HT1080 (cell line): ENCODE data around the gene RTF2. TPM values are rescaled to one million over a fixed set of nuclear protein-coding genes. Genes with fewer than 3 reads are reported as not detected.

ENCODE experiments used
- DNase-seq: peaks from one replicate; pipeline ENCODE4 v3.0.0-alpha.2; 2015; ENCODE audit warnings: low read depth
- polyA plus RNA-seq, 2 experiments: library from polyadenylated mRNA; depleted of rRNA; stranded (reverse); fragments of >200 nt; gene quantifications; 2 replicates each; pipeline ENCODE4 v1.2.3, GENCODE V29; 2015
- total RNA-seq: library from RNA; depleted of rRNA; stranded (reverse); fragments of >200 nt; shearing (Covaris generic); gene quantifications from 2 replicates; pipeline ENCODE4 v1.2.3, GENCODE V29; 2014; rRNA removed

RTF2 gene, protein sequence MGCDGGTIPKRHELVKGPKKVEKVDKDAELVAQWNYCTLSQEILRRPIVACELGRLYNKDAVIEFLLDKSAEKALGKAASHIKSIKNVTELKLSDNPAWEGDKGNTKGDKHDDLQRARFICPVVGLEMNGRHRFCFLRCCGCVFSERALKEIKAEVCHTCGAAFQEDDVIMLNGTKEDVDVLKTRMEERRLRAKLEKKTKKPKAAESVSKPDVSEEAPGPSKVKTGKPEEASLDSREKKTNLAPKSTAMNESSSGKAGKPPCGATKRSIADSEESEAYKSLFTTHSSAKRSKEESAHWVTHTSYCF
- 76.0 and 97.3 TPM in 2 replicates for total RNA-seq
- polyA plus RNA-seq (2015; cell fraction: cytosol; rRNA removed) = 72.6 and 79.4 TPM in 2 replicates
- 70.0 and 82.6 TPM in 2 replicates for polyA plus RNA-seq (2015; cell fraction: nucleus; rRNA removed)

DNA sequence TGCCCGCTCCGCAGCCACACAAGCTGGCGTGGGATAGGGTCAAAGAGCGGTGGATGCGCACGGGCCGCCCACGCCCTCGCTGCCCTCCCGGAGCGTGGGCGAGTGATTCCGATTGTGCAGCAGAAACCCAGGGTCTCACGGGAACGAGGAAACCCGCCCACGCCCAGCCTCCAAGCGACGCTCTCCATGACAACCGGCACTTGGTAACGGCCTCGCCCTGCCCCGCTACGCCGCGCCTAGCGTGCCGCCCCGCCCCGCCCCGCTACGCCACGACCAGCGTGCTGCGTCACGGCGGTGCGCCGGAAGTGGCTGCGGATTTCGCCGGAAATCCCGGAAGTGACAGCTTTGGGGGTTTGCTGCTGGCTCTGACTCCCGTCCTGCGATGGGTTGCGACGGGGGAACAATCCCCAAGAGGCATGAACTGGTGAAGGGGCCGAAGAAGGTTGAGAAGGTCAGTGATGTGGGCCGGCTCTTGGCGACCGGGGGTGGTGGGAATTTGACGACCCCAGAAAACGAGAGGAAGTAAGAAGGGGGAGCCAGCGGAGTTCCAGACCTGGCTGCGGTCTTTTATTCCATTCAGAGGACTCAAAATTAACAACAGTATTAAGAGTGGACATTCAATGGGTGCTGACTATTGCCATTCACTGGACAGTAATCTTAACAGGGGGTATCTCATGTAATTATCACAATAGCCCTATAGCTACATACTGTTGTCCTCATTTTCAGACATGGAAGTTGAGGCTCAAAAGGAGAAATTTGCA lies at the start of gene RTF2:
RTF2 (plus strand) TSS at position 312 of the 761 bp plus-strand sequence; CDS start at position 383, 71 bp downstream.
- peak; percentile 87 for DNase-seq

DNA sequence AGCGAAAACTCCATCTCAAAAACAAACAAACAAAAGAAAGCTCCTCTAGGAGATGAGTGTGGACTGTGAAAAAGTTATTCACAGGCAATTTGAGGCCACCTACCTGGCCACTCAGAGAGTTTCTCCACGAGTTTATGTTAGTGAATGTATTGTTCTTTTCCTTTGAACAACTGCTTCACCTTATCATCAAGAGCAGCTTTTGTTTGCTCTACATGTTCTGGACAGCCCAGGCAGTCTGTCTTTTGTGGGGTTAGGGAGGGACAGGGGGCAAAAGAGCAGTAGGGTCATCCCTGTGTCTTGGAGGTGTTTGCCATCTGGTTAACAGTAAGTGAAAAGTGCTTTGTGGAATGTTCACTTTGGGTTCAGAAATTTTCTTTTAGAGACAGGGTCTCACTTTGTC lies 48.4 kb upstream of the RTF2 start:
- DNase-seq = no peak

DNA sequence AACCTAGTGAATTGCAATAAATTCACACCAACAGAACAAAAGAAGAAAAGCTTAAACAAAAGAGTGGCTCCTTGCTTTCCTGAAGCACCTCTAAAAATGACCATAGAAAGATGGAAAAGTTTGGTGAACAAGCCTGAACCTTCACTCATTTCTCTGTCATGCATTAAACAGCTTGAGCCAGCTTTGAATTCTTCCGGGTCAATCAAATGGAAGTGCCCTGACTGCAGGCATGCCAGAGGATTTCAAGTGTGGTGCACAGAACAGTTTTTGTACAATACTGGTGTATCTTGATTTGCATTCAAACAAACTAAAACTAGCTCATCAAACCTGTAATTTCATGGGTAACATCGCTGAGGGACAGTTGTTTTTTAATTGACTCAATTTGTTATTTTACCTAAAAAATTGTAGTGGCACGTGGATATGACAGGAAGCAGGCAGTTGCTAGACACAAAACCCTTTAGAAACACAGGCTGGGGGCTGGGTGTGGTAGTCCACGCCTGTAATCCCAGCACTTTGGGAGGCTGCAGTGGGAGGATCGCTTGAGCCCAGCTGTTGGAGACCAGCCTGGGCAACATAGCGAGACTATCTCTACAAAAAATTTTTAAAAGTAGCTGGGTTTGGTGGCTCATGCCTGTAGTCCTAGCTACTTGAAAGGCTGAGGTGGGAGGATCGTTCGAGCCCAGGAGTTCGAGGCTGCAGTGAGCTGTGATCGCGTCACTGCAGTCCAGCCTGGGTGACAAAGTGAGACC lies 47.3 kb upstream of the RTF2 start:
- no peak for DNase-seq

DNA sequence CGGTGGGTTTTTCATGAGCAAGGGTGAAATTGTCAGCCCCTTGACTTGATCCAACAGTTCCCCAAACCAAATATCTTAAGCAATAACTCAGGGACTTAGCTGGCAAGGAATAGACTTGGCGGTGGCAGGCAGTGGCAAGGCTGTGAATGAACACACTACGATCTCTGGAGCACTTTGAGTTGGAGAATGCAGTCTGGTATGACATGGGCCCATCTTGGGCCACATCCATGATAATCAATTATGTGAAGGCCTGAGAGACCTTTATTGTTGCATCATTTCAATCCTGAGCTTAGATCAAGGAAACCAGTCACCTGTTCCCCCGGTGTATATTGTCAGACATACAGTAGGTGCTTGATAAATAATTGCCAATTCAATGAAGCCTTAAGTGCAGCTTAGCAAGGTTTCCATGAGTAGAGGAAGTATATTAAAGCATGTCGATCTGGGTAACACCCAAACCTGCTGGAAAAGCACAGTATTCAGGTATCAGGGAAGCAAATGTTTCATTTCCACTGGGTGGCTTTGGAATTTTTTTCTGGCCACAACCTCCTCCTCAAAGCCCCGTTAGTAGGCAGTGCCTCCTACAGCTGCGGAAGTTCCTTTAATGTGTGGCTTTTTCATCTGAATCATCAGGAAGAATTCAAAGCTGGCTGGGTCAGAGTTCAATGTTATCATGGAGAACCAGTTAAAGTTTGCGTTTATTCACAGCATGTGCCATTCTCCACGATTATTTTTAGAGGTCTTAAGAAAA lies 46.2 kb upstream of the RTF2 start:
- peak; percentile 84 for DNase-seq

DNA sequence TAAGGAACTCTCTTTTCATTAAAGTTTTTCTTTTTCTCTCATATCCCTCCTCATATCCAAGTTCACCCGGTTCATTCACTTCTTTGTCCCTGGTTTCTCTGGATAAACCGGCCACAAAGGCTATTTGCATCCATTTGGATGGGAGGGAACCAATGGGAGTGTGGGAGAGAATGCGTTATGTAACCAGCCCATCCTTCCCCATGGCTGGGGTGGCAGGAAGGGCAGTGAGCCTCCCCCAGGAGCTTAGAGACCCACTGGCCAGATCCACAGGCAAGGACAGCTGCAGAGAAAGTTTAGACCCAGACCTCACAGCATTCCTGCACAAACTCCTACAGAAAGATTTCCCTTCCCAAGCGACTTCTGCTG lies 45.6 kb upstream of the RTF2 start:
- no peak for DNase-seq

DNA sequence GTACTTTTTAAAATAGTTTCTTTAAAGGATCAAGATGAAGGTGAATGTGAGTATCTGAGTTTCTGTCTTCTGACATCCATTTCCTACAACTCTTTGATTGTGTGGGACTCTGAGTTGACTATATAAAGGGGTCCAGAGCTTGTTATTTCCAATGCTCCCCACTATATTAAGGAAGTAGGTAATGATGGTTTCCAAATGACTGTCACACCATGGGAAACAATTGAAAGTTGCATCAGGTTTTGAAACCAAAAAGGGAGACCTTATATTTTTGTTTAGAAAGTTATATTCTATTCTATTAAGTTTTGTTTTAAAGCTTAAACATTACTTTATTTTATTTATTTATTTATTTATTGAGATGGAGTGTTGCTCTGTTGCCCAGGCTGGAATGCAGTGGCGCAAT lies 45.2 kb upstream of the RTF2 start:
- no peak for DNase-seq

DNA sequence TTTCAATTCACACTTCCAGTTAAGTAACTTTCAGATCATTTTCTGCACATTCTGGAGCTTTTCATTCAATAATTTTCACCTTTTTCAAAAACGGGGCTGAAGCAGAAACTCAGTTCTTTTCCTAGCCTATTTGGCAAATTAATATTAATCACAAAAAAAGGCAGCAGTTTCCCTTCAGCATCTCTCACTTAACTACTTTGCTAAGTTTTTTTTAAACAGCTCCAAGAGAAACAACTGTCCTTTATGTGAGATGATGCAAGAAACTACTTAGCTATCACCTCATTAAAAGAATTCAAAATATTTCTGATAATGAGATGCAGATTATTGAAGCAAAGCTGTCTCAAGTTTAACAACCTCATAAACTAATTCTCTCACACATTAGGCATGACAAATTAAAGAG lies 44.5 kb upstream of the RTF2 start:
- no peak for DNase-seq

DNA sequence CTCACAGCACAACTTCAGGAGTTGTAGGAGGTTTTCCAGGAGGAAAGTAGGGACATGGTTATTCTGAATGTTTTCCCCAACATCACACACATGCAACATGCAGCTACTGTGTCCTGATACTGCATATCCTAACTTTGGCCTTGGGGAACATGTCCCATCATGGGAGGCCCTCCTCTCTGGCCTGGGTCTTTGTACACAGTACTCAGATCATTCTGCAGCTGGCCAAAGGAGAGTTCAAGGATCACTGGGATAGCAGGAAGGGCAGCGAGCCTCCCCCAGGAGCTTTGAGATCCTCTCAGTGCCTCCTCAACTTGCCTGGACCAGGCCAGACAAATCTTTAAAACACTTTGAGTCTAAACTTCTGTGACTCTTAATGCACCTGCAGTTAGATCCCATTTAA lies 43.5 kb upstream of the RTF2 start:
- DNase-seq = no peak

DNA sequence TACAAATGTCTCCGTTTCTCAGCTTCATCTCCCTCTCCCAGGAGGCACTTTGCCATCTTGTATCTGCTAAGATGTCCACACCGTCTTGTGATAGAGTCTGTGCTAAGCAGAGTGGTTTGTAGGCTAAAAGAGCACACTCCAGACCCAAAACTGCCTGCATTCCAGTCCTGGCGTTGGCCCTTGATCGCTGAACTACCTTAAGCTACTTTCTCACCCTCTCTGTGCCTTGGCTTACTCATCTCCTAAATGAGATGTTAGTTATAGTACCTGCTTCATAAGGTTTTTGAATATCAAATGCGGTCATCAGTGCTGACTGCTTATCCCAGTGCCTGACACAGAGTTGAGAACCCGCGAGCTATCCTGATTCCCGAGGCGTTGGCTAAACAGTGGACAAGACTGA lies 42.4 kb upstream of the RTF2 start:
- no peak for DNase-seq

DNA sequence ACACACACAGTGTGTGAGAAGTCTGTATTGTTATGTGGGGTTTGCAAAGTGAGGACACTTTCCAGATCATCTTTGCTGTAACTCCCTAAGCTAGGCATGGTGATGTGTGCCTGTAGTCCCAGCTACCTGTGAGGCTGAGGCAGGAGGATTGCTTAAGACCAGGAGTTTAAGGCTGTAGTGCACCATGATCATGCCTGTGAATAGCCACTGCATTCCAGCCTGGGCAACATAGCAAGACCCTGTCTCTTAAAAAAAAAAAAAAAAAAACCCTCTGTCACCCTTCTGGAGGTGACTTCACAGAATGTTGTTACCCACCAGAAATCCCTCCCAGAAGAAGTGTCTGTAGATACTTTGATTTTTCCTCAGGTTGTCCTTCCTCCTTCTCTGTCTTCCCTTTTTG lies 41.5 kb upstream of the RTF2 start:
- DNase-seq = no peak

DNA sequence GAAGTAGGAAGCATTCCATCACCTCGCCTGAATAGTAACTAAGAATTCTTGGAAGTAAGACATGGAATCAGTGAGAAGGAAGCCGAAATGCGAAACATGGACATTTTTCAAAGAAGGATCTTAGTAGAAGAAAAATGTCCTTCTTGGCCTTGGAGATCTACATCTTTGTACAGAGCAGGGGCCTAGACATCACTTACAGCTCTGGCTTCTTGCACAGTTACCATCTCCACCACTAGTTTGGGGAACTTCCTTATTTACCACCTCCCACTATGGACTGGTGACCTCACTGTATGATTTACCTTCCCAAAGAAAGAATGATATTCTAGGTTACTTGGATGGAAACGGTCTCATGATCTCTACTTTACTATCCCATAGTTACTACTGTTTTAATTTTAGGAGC lies 40.6 kb upstream of the RTF2 start:
- DNase-seq = no peak

DNA sequence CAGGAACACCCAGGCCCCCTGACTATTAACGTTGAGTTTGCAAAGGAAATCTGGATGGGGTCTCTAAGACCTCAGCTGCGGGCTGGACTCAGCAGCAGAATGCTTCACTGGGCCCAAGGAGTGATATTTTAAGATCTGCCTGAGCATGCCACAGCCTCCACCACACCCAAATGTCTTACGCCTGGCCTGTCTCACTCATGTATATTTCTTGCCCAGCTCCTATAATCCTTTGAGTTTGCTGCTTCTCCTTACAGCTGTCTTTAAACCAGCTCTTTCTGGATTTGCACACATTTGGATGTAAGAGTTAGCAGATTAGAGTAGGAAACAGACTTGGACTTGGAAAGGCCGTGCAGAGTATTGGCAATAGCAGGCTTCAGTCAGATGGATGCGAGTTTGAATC lies 40.0 kb upstream of the RTF2 start:
- no peak for DNase-seq

DNA sequence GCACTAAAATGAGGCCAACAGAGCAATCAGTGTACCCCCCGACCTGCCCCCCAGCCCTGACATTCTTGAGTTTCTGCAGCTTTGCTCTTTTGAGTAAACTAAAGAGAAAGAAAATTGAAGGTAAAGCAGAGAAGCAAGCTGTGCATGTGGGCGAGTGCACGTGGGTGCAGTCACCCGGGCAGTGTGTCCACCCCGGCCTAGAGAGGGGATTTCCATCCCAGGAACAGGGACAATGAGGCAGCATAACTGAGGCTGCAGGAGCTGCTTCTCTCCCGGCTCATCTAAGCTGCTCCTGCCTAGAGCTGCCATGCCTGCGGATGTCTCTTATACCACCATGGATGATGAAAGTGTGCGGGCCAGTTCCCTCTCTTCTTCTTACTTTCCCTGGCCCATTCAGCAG lies 39.5 kb upstream of the RTF2 start:
- no peak for DNase-seq

DNA sequence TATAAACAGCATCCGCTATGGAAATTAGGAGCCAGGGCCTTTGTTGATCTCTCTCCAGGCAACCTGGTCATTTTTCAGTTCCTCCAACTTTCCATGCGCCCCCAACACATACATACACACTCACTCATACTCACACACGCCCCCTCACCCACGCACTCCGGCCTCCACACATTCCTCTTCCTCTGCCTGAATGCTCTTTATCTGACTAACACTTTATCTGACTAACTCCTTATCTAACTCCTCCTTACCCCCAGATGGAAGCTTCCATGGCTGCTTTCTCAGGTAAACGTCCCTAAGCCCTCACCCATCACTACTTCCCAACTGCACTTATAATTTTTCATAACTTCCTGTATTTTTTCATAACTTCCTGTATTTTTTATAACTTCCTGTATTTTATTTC lies 38.9 kb upstream of the RTF2 start:
- peak; percentile 50 for DNase-seq

DNA sequence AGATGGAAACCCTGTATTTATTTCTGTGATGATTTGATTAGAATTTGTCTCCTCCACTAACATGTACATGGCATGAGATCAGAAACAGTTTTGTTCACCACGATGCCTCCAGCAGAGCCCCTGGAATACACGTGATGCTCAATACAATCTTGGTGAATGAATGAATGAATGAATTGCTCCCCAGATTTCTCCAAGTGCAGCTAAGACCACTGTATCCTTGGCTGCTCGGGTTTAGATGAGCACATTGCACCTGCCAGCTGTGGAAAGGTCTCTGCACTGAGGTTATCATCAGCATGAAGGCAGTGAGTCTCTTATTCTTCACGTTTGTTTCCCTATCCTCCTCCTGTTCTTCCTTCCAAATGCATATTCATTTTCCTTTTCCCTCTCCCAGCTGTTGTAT lies 38.5 kb upstream of the RTF2 start:
- no peak for DNase-seq

DNA sequence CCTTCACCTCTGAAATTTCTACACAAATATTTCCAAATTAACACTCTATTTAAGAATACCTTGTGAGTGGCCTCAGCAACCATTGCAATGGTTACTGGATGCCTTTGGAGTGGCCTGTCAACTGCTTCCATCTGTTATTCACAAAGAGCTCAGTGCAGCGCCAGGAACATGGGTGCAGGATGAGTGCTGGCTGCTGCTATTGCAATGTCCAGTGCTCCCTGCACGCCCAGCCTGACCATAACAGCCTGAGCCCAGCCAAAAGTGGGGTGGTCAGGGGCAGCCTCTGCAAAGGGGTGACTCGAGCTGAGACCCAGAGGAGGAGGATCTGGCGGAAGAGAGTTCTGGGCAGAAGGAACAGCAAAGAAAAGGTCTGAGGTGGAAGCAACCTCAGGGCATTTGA lies 38.0 kb upstream of the RTF2 start:
- no peak for DNase-seq

DNA sequence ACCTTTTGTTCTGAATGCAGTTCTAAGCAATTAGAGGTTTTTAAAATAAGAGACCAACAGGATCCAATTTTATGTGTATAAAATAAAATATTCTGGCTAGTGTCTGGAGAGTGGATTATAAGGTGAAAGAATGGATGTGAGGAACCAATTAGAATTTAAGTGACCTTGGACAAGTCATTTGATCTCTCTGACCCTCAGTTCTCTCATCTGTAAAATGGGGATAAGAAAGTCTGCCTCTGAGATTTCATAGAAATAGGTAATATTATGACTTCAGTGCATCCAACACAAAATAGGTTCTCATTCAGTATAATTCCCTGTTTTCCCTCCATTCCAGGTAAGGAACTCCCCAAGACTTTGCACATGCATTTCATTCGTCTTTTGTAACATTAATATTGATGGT lies 37.5 kb upstream of the RTF2 start:
- DNase-seq = no peak

DNA sequence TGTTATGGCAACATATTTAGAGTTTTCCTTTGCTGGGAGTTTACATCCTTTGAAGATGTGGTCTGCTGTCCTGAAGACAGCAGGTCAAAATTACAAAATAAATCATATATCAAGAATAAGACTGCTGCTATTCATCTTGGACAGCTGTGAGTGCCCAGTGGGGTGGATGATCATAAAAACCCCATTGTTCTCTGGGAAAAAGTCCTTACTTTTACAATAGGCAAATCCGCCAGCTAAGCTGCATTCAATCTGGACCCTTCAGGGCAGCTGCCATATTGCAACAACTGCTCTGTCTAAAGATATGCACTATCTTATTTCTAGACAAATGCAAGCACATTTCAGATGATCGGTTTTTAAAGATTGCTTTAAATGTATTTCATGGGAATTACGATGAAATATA lies 37.0 kb upstream of the RTF2 start:
- no peak for DNase-seq

DNA sequence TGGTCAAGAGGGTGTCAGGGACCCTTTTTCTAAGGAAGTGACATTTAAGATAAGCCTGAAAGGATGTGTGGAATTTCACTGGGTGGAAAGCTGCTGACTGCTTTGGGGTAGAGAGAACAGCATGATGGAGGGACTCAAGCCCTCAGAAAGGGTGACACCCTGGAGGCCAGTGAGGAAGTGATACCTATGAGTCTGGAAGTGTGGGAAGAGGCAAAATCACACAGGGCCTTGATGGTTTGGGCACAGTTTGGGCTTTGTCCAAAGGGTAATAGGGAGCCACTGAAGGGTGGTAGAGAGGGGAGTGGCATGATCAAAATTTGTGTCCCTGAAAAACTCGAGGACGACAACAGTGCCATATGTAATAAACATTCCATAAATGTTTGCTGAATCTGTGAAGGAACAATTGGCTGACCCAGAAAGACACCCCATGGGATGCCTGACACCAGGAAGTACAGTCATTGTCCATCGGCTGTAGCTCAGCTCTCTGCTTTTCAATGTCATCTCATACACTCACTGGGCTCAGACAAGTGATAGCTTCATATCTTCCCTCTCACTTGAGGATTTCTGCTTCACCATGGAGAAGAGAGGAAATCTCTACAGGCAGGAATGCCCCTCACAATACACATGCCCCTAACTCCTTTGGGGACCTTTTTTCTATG lies 35.1 kb upstream of the RTF2 start:
- DNase-seq = no peak

DNA sequence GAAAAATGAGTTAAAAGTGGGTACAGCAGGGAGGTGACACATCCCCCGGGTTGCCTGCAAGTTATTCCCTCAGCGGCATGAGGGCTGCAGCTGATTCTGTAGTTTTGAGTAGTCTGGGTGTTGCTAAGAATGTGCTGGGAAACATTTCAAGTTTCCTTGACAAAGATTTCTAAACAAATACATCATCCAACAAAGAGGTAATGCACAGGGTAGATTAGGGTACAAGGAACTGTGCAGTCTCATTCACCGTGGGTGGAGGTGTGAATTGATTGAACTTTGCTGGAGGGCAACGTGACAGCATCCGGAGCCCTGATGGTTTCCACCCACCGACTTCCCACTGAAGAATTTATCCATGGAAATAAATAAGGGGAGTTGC lies 34.6 kb upstream of the RTF2 start:
- DNase-seq = no peak
